SIG-M5 (cell line): Measurements from ENCODE around the gene GAB2.

Source experiments
- DNase-seq: peaks from one replicate; lab custom pipeline; 2025; lab: John Stamatoyannopoulos, UW

The GAB2 gene

GRCh38 chr11:78205691-78206090, 211.9 kb downstream of the GAB2 start:
- no peak for DNase-seq

- DNase-seq, result no peak
Observed at GRCh38 chr11:78205256-78205655, 212.4 kb downstream of the GAB2 start.

GRCh38 chr11:78203184-78203583, 214.4 kb downstream of the GAB2 start:
- no peak for DNase-seq

- no peak for DNase-seq
Observed at GRCh38 chr11:78202733-78203167, 214.9 kb downstream of the GAB2 start.

- no peak for DNase-seq
Observed at GRCh38 chr11:78201096-78201818, 216.4 kb downstream of the GAB2 start.

- no peak for DNase-seq
Observed at GRCh38 chr11:78200553-78200952, 217.1 kb downstream of the GAB2 start.

GRCh38 chr11:78200061-78200460, 217.6 kb downstream of the GAB2 start:
- DNase-seq, result no peak

GRCh38 chr11:78199653-78200015, 218.0 kb downstream of the GAB2 start:
- no peak for DNase-seq

GRCh38 chr11:78199015-78199652, 218.5 kb downstream of the GAB2 start:
- DNase-seq, result no peak

GRCh38 chr11:78197816-78198215, 219.8 kb downstream of the GAB2 start:
- DNase-seq, result no peak

- no peak for DNase-seq
Observed at GRCh38 chr11:78196661-78197091, 220.9 kb downstream of the GAB2 start.

GRCh38 chr11:78195917-78196560, 221.6 kb downstream of the GAB2 start:
- DNase-seq, result no peak

- no peak for DNase-seq
Observed at GRCh38 chr11:78194490-78194889, 223.1 kb downstream of the GAB2 start.

GRCh38 chr11:78193806-78194205, 223.8 kb downstream of the GAB2 start:
- DNase-seq, result no peak

GRCh38 chr11:78192911-78193351, 224.7 kb downstream of the GAB2 start:
- no peak for DNase-seq

GRCh38 chr11:78192223-78192719, 225.3 kb downstream of the GAB2 start:
- DNase-seq, result no peak

GRCh38 chr11:78190871-78191538, 226.6 kb downstream of the GAB2 start:
- no peak for DNase-seq

- DNase-seq, result no peak
Observed at GRCh38 chr11:78190374-78190773, 227.2 kb downstream of the GAB2 start.

- no peak for DNase-seq
Observed at GRCh38 chr11:78189851-78190250, 227.8 kb downstream of the GAB2 start.

- no peak for DNase-seq
Observed at GRCh38 chr11:78189174-78189724, 228.4 kb downstream of the GAB2 start.

- DNase-seq, result peak; percentile 49
Observed at GRCh38 chr11:78188286-78189173, 229.1 kb downstream of the GAB2 start, which contains the start of the genes KCTD21 and USP35. TSS of gene KCTD21 (minus strand) at chr11:78188626. CDS start at chr11:78174554, 14,072 bp downstream. TSS of gene USP35 (plus strand) at chr11:78188919. CDS start at chr11:78196246, 7,327 bp downstream.
